Osteoblast (primary cell): ENCODE measurements around the gene MATK. TPM values are rescaled to one million over a fixed set of nuclear protein-coding genes. Genes with fewer than 3 reads are reported as not detected.

Experiments used
- DNase-seq: peaks from one replicate; pipeline ENCODE4 v3.0.0; 2011; ENCODE audit warnings: low spot score, mixed read lengths; ENCODE audit not compliant: insufficient read length; ENCODE audit errors: missing footprints
- H2AFZ ChIP-seq: 2 replicates; pipeline ENCODE4 v1.6.0; 2011; ENCODE audit warnings: mild to moderate bottlenecking, low read length
- H3K27ac ChIP-seq: 2 replicates; pipeline ENCODE4 v1.5.1; 2011; ENCODE audit warnings: mild to moderate bottlenecking, low read depth, low read length, moderate library complexity
- H3K27me3 ChIP-seq: 2 replicates; pipeline ENCODE4 v1.6.0; 2012; ENCODE audit warnings: mild to moderate bottlenecking, control low read depth, inconsistent platforms, low read length, moderate library complexity; ENCODE audit not compliant: insufficient read depth
- H3K36me3 ChIP-seq: 2 replicates; pipeline ENCODE4 v1.5.1; 2011; ENCODE audit warnings: mild to moderate bottlenecking, low read length, control low read depth, moderate library complexity; ENCODE audit not compliant: insufficient read depth
- H3K4me1 ChIP-seq: 2 replicates; pipeline ENCODE4 v1.5.1; 2011; ENCODE audit warnings: mild to moderate bottlenecking, low read length, control low read depth, moderate library complexity; ENCODE audit not compliant: insufficient read depth
- H3K4me2 ChIP-seq: 2 replicates; pipeline ENCODE4 v1.6.0; 2011; ENCODE audit warnings: mild to moderate bottlenecking, low read length; ENCODE audit not compliant: insufficient read depth
- H3K4me3 ChIP-seq: fragments of 200-600 bp; sonication (generic); 3 replicates; pipeline ENCODE4 v1.5.1; 2012; ENCODE audit warnings: mild to moderate bottlenecking, low read length, inconsistent platforms; ENCODE audit not compliant: insufficient read depth
- H3K79me2 ChIP-seq: 2 replicates; pipeline ENCODE4 v1.6.0; 2012; ENCODE audit warnings: mild to moderate bottlenecking, low read length, control low read depth, inconsistent platforms; ENCODE audit not compliant: insufficient read depth
- H3K9me3 ChIP-seq: 2 replicates; pipeline ENCODE4 v1.5.1; 2011; ENCODE audit warnings: low read depth, low read length, control low read depth
- H4K20me1 ChIP-seq: 2 replicates; pipeline ENCODE4 v1.6.0; 2012; ENCODE audit warnings: mild to moderate bottlenecking, low read length, control low read depth; ENCODE audit not compliant: insufficient read depth
- CTCF ChIP-seq: IDR thresholded peaks from 2 replicates; pipeline ENCODE4 v1.5.1; 2011; ENCODE audit warnings: mild to moderate bottlenecking, low read depth, low read length, moderate library complexity; ENCODE audit errors: extremely low read depth
- total RNA-seq: library from RNA; depleted of rRNA; stranded (reverse); fragments of >200 nt; gene quantifications from 2 replicates; pipeline ENCODE4 v1.2.3, GENCODE V29; 2012

MATK gene
- total RNA-seq, 1 donor, result not detected

GRCh38 chr19:3814648-3815047 is 28.5 kb upstream of the MATK start:
- Histone ChIP-seq H3K36me3 (no peaks in the 10 kb centered on the region), H4K20me1 (no peaks in the 10 kb centered on the region), H3K4me2 (no peak overlapping the region), H3K9me3 (no peaks in the 10 kb centered on the region), H3K27ac (no peak overlapping the region), H3K79me2 (no peaks in the 10 kb centered on the region), H3K4me1 (no peaks in the 10 kb centered on the region), H3K4me3 (no peak overlapping the region), H3K27me3 (no peaks in the 10 kb centered on the region), H2AFZ (no peak overlapping the region)
- peak; percentile 39 for DNase-seq
- TF ChIP-seq CTCF, result no peak

- no peak for TF ChIP-seq CTCF
- H3K4me3 ChIP-seq, result no peak overlapping the region
- DNase-seq, result peak; percentile 62
Observed at GRCh38 chr19:3813473-3814392, 27.6 kb upstream of the MATK start.

GRCh38 chr19:3810708-3811355 is 24.7 kb upstream of the MATK start:
- DNase-seq, result peak; percentile 52
- Histone ChIP-seq H3K4me3 (no peak overlapping the region), H3K4me2 (no peak overlapping the region), H3K27me3 (peaks cover 4% of the 10 kb centered on the region), H3K79me2 (no peaks in the 10 kb centered on the region), H3K4me1 (no peaks in the 10 kb centered on the region), H3K27ac (no peak overlapping the region), H2AFZ (no peak overlapping the region), H3K36me3 (no peaks in the 10 kb centered on the region), H4K20me1 (no peaks in the 10 kb centered on the region), H3K9me3 (no peaks in the 10 kb centered on the region)
- no peak for TF ChIP-seq CTCF

More at GRCh38 chr19:3813473-3814392, 27.6 kb upstream of the MATK start:
- Histone ChIP-seq H3K27me3 (no peaks in the 10 kb centered on the region), H3K79me2 (no peaks in the 10 kb centered on the region), H3K27ac (no peak overlapping the region), H2AFZ (no peak overlapping the region), H3K4me1 (no peaks in the 10 kb centered on the region), H3K4me2 (no peak overlapping the region), H3K36me3 (no peaks in the 10 kb centered on the region), H3K9me3 (no peaks in the 10 kb centered on the region), H4K20me1 (no peaks in the 10 kb centered on the region)
